Measurements from ENCODE around the gene LAG3.

The LAG3 gene

DNA sequence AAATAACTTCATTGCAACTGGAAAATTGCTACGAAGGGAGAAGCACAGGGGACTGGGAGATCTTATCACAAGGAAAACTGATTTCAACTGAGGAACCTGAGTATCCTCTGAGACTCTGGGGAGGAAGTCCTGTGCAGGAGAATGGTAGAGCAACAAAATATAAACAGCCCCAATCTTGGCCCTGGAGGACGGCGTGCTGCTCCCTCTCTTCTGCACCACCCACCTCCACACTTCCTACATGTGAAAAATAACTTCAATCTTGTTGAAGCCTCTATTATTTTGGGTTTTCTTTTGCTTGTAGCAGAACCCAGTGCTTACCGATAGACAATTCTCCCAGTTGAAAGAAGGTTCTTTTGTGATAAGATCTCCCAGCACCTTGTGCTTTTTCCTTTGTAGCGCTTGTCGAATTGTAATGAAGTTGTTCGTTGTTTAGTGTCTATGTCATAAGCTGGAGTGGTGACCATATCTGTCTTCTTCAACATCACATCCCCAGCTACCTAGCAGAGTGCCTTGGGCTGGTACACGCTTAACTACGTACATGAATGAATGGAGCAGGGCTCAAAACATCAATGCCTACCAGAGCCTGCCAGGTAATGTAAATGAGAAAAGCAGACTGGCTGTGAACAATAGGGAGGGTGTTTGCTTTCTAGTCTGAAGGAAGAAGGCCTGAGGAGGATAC is 14.2 kb downstream of the LAG3 start:
- DNase-seq, result no peak
- no peak overlapping the region for H3K4me3 ChIP-seq (ENCODE audit: low read depth, low read length)
- no peaks in the 10 kb centered on the region for H3K36me3 ChIP-seq (replicated peaks)
- H3K27me3 ChIP-seq (replicated peaks), result no peaks in the 10 kb centered on the region
- in situ Hi-C loops (cut with HindIII; ENCODE audit: low pct_ligation_motif_present, low sequenced_read_pairs), result no loop called here
- TF ChIP-seq, protein P1, sequence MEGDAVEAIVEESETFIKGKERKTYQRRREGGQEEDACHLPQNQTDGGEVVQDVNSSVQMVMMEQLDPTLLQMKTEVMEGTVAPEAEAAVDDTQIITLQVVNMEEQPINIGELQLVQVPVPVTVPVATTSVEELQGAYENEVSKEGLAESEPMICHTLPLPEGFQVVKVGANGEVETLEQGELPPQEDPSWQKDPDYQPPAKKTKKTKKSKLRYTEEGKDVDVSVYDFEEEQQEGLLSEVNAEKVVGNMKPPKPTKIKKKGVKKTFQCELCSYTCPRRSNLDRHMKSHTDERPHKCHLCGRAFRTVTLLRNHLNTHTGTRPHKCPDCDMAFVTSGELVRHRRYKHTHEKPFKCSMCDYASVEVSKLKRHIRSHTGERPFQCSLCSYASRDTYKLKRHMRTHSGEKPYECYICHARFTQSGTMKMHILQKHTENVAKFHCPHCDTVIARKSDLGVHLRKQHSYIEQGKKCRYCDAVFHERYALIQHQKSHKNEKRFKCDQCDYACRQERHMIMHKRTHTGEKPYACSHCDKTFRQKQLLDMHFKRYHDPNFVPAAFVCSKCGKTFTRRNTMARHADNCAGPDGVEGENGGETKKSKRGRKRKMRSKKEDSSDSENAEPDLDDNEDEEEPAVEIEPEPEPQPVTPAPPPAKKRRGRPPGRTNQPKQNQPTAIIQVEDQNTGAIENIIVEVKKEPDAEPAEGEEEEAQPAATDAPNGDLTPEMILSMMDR (IDR thresholded peaks at IDR 0.05; ENCODE audit: low read depth, low read length, missing control alignments), result no peak
- H3K27ac ChIP-seq, result no peak overlapping the region

DNA sequence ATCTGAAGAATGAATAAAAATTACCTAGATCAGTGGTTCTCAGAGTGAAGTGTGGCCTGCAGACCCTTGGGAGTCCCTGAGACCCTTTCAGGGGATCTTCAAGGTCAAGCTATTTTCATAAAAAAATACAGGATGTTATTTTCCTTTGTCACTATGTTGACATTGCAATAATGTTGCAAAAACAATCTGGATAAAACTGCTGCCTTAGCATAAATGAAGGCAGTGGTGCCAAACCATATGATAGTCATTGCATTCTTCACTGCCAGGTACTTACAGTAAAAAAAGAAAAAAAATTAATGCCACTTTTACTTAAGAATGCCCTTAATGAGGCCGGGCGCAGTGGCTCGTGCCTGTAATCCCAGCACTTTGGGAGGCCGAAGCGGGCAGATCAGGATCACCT is 15.0 kb downstream of the LAG3 start:
- in situ Hi-C loops (cut with HindIII; ENCODE audit: low pct_ligation_motif_present, low sequenced_read_pairs), result no loop called here
- TF ChIP-seq, protein P1 (IDR thresholded peaks at IDR 0.05; ENCODE audit: low read depth, low read length, missing control alignments), result no peak
- DNase-seq, result no peak
- Histone ChIP-seq H3K4me3 (ENCODE audit: low read depth, low read length) (no peak overlapping the region), H3K27me3 (replicated peaks) (no peaks in the 10 kb centered on the region), H3K36me3 (replicated peaks) (no peaks in the 10 kb centered on the region), H3K27ac (no peak overlapping the region)

DNA sequence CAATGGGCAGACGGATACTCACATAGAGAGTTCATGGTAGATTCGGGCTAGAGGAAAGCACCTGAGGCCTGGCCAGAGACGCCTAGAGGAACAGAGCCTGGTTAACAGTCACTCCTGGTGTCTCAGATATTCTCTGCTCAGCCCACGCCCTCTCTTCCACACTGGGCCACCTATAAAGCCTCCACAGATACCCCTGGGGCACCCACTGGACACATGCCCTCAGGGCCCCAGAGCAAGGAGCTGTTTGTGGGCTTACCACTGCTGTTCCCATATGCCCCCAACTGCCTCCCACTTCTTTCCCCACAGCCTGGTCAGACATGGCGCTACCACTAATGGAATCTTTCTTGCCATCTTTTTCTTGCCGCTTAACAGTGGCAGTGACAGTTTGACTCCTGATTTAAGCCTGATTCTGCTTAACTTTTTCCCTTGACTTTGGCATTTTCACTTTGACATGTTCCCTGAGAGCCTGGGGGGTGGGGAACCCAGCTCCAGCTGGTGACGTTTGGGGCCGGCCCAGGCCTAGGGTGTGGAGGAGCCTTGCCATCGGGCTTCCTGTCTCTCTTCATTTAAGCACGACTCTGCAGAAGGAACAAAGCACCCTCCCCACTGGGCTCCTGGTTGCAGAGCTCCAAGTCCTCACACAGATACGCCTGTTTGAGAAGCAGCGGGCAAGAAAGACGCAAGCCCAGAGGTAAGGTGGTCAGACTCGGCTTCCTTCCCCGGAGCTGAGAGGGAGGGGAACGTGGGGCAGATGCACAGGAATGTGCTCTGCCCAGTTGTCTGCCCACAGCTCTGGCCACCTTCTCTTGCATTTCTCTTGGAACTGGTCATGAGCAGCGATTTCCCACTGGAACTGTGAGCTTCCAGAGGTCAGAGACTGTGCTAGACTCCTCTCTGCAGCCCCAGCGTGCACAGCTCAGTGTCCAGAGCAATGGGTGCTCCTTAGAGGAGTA is 16.9 kb downstream of the LAG3 start, which contains the start of gene CD4:
Gene CD4 (plus strand): TSS at position 557 of the 953 bp plus-strand sequence. CDS start 10,611 bp downstream, outside the sequence.
- in situ Hi-C loops (cut with HindIII; ENCODE audit: low pct_ligation_motif_present, low sequenced_read_pairs), result no loop called here
- TF ChIP-seq, protein P1 (IDR thresholded peaks at IDR 0.05; ENCODE audit: low read depth, low read length, missing control alignments), result no peak
- H3K27ac ChIP-seq, result no peak within 1 kb of the TSS
- no peaks in the 10 kb centered on the region for H3K36me3 ChIP-seq (replicated peaks)
- no peaks in the 10 kb centered on the region for H3K27me3 ChIP-seq (replicated peaks)
- DNase-seq, result no peak
- no peak within 1 kb of the TSS for H3K4me3 ChIP-seq (ENCODE audit: low read depth, low read length)

DNA sequence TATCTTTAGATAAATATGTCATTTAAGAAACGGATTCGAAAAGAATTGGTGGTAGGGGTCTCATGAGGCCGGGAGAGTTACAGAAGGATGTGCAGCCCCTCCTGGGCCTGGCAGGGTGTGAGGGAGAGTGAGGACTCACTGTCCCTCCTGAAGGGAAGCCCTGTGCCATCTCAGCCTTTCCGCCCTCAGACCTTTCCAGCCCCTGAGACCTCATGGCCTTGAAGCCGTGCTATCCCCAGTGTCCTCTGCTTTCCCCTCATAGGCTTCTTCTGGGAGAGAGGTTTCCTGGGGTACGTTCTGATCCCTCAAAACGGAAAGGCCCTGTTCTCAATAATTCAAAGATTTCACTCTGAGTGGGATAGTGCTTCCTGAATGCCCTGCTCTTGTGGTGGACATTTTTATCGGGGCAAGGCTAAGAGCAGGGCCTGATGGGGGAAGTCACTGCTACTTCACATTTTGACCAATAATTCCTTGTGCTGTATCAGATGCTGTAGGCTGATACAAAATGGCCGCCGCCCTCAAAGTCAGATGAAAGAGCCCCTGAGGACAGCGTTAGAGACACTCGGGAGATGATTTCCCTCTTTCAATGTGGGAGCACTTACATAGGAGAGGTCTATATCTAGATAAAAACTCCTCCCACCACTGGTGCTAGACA is 18.3 kb downstream of the LAG3 start:
- Histone ChIP-seq H3K27ac (no peak overlapping the region), H3K27me3 (replicated peaks) (no peaks in the 10 kb centered on the region)

DNA sequence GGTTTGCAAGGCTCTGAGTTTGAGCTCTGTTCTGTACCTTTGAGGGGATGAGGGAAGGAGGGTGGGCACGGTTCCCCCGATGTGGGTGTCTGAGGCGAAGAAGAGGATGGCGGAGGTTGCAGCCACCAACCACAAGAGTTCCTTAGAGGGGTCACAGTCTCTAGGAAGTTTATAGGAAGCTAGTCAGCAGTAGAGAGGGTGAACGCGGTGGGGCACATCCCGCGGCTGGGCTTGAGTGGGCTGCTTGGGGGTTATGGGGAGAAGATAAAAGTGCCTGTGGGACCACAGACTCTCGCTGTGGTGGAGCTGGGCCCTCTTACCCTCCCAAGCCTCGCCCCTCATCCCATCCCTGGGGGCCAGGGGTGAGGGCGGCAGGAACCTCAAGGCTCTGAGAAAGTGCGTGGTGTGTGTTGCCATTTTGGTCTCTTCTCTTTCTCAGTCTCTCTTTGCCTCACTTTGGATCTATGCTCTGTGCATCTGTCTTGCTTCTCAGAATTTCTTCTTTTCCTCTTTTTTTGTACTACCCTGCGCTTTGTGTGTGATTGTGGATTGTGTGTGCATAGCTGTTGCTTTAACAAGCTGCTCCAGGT is 19.7 kb downstream of the LAG3 start:
- H3K4me3 ChIP-seq (ENCODE audit: low read depth, low read length), result no peak overlapping the region
- no peaks in the 10 kb centered on the region for H3K36me3 ChIP-seq (replicated peaks)
- no peak for DNase-seq
- in situ Hi-C loops (cut with HindIII; ENCODE audit: low pct_ligation_motif_present, low sequenced_read_pairs), result no loop called here
- TF ChIP-seq, protein P1 (IDR thresholded peaks at IDR 0.05; ENCODE audit: low read depth, low read length, missing control alignments), result no peak
- no peak overlapping the region for H3K27ac ChIP-seq
- no peaks in the 10 kb centered on the region for H3K27me3 ChIP-seq (replicated peaks)

More for the DNA sequence above, 18.3 kb downstream of the LAG3 start:
- Histone ChIP-seq H3K36me3 (replicated peaks) (no peaks in the 10 kb centered on the region), H3K4me3 (ENCODE audit: low read depth, low read length) (no peak overlapping the region)
- TF ChIP-seq, protein P1 (IDR thresholded peaks at IDR 0.05; ENCODE audit: low read depth, low read length, missing control alignments), result no peak
- in situ Hi-C loops (cut with HindIII; ENCODE audit: low pct_ligation_motif_present, low sequenced_read_pairs), result no loop called here
- no peak for DNase-seq
